ENCODE measurements around the gene ZMYND11. TPM values are rescaled to one million over a fixed set of nuclear protein-coding genes. Genes with fewer than 3 reads are reported as not detected.

ZMYND11 gene
- total and polyA plus RNA-seq, 2 donors (not counting 1 experiment from before 2014, with no cell fraction given) = 17.3 to 50.1 TPM

DNA sequence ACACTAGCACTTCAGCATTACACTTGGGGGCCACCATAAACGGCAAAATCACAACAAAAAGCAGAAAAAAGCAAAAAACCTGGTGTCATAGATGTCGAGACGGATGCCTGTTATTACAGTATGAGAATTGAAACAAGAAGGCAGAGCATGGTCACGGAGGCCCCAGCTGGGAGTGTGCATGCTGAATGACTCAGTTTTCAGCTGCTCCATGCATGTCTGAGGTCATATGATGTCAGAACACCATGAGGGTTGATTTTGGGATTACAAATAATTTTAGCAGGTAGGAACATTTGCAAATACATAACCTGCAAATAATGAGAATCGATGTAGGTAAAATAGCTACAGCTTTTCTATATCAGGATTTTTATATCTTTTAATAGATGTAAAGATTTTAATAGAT is 19.1 kb downstream of the ZMYND11 start:
- H3K27ac ChIP-seq (ENCODE audit: low read length in 2 of 2) = no peak overlapping the region
- no peak overlapping the region for H2AFZ ChIP-seq (ENCODE audit: insufficient read depth, low read depth, low read length, poor library complexity, severe bottlenecking)
- H3K4me2 ChIP-seq (replicated peaks; ENCODE audit: low read depth, low read length, poor library complexity, severe bottlenecking) = no peak overlapping the region
- intact Hi-C loops (cut with micrococcal nuclease) = no loop called here
- H3K9me3 Mint-ChIP-seq (ENCODE audit: insufficient read depth) = no peaks in the 10 kb centered on the region
- no peak for TF ChIP-seq EZH2 (IDR thresholded peaks at IDR 0.05; ENCODE audit: borderline replicate concordance, insufficient read depth, low read depth, low read length, poor library complexity, severe bottlenecking)
- TF ChIP-seq, protein P1, sequence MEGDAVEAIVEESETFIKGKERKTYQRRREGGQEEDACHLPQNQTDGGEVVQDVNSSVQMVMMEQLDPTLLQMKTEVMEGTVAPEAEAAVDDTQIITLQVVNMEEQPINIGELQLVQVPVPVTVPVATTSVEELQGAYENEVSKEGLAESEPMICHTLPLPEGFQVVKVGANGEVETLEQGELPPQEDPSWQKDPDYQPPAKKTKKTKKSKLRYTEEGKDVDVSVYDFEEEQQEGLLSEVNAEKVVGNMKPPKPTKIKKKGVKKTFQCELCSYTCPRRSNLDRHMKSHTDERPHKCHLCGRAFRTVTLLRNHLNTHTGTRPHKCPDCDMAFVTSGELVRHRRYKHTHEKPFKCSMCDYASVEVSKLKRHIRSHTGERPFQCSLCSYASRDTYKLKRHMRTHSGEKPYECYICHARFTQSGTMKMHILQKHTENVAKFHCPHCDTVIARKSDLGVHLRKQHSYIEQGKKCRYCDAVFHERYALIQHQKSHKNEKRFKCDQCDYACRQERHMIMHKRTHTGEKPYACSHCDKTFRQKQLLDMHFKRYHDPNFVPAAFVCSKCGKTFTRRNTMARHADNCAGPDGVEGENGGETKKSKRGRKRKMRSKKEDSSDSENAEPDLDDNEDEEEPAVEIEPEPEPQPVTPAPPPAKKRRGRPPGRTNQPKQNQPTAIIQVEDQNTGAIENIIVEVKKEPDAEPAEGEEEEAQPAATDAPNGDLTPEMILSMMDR (IDR thresholded peaks at IDR 0.05) = no peak
- peaks cover 50% of the 10 kb centered on the region for H3K79me2 ChIP-seq (ENCODE audit: control insufficient read depth, insufficient read depth, low read length)
- H3K4me3 ChIP-seq (ENCODE audit: control extremely low read depth in 1 of 5, extremely low read depth in 1 of 5, insufficient read depth in 1 of 5, low read depth in 2 of 5, low read length in 4 of 5) = no peak overlapping the region
- H3K4me1 ChIP-seq (ENCODE audit: control insufficient read depth in 2 of 2, insufficient read depth in 2 of 2, low read length in 2 of 2) = no peaks in the 10 kb centered on the region
- H3K27me3 ChIP-seq (replicated peaks in 1 of 4; ENCODE audit: control extremely low read depth in 1 of 4, control insufficient read depth in 3 of 4, insufficient read depth in 4 of 4, low read length in 3 of 4) = no peaks in the 10 kb centered on the region
- ATAC-seq (ENCODE audit: low read depth) (no peak), DNase-seq (no peak)
- no peak overlapping the region for H3K27ac Mint-ChIP-seq
- WGBS (ENCODE audit: insufficient coverage) = 85% methylated on average over 3 of the region's 5 CpGs
- ChIA-PET CTCF (no interaction called here), POLR2A (no interaction called here)
- H4K20me1 ChIP-seq (ENCODE audit: control insufficient read depth, insufficient read depth, low read length, poor library complexity, severe bottlenecking) = peaks cover 46% of the 10 kb centered on the region
- no peak overlapping the region for H3K4me3 Mint-ChIP-seq
- no peaks in the 10 kb centered on the region for H3K27me3 Mint-ChIP-seq
- peaks cover 0 to 6% (median 0%) of the 10 kb centered on the region in 3 donors for H3K9me3 ChIP-seq (ENCODE audit: control extremely low read depth in 1 of 3, control insufficient read depth in 2 of 3, insufficient read depth in 1 of 3, low read length in 2 of 3)
- H3K4me1 Mint-ChIP-seq = peaks cover 29% of the 10 kb centered on the region
- H3K9ac ChIP-seq (ENCODE audit: low read length) = no peak overlapping the region
- H3K36me3 ChIP-seq (replicated peaks in 1 of 2; ENCODE audit: control extremely low read depth in 1 of 2, control insufficient read depth in 1 of 2, extremely low read depth in 1 of 2, insufficient read depth in 2 of 2, low read length in 1 of 2) = no peaks in the 10 kb centered on the region

DNA sequence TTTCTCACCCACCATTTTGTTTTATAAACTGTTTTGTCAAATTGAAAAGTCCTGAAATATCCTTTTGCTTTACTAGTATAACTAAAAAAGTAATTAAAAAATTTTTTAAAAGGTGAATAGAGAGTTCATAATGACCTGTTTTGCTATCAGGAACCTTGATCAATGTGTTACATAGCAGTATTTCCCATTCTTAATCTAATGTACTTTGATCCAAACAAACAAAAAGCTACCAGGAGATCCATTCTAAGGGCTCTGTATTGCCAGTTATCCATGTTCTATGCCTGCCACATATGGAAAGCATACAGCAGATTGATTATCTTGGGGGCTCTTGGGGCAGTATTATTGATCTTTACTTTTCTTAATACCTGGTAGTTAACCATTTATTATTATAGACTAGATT is 32.1 kb downstream of the ZMYND11 start:
- POLR2A ChIA-PET = no interaction called here
- TF ChIP-seq, protein P1 (IDR thresholded peaks at IDR 0.05) = no peak
- no peak for TF ChIP-seq EZH2 (IDR thresholded peaks at IDR 0.05; ENCODE audit: borderline replicate concordance, insufficient read depth, low read depth, low read length, poor library complexity, severe bottlenecking)
- DNase-seq (no peak), ATAC-seq (ENCODE audit: low read depth) (no peak)
- H3K4me3 ChIP-seq (ENCODE audit: control extremely low read depth in 1 of 5, extremely low read depth in 1 of 5, insufficient read depth in 1 of 5, low read depth in 2 of 5, low read length in 4 of 5) = no peak overlapping the region
- no peak overlapping the region for H3K9ac ChIP-seq (ENCODE audit: low read length)
- no peaks in the 10 kb centered on the region for H3K4me1 ChIP-seq (ENCODE audit: control insufficient read depth in 2 of 2, insufficient read depth in 2 of 2, low read length in 2 of 2)
- peaks cover 0 to 2% (median 0%) of the 10 kb centered on the region in 3 donors for H3K9me3 ChIP-seq (ENCODE audit: control extremely low read depth in 1 of 3, control insufficient read depth in 2 of 3, insufficient read depth in 1 of 3, low read length in 2 of 3)
- no peak overlapping the region for H2AFZ ChIP-seq (ENCODE audit: insufficient read depth, low read depth, low read length, poor library complexity, severe bottlenecking)
- H3K36me3 ChIP-seq (replicated peaks in 1 of 2; ENCODE audit: control extremely low read depth in 1 of 2, control insufficient read depth in 1 of 2, extremely low read depth in 1 of 2, insufficient read depth in 2 of 2, low read length in 1 of 2) = no peaks in the 10 kb centered on the region
- H3K27me3 ChIP-seq (replicated peaks in 1 of 4; ENCODE audit: control extremely low read depth in 1 of 4, control insufficient read depth in 3 of 4, insufficient read depth in 4 of 4, low read length in 3 of 4) = no peaks in the 10 kb centered on the region
- intact Hi-C loops (cut with micrococcal nuclease) = no loop called here
- Mint-ChIP-seq H3K27ac (no peak overlapping the region), H3K9me3 (ENCODE audit: insufficient read depth) (peaks cover 5% of the 10 kb centered on the region), H3K27me3 (no peaks in the 10 kb centered on the region), H3K4me3 (no peak overlapping the region), H3K4me1 (peaks cover 21% of the 10 kb centered on the region)
- no peak overlapping the region for H3K27ac ChIP-seq (ENCODE audit: low read length in 2 of 2)
- H4K20me1 ChIP-seq (ENCODE audit: control insufficient read depth, insufficient read depth, low read length, poor library complexity, severe bottlenecking) = peaks cover 43% of the 10 kb centered on the region
- no peak overlapping the region for H3K4me2 ChIP-seq (replicated peaks; ENCODE audit: low read depth, low read length, poor library complexity, severe bottlenecking)
- CTCF ChIA-PET = no interaction called here
- peaks cover 39% of the 10 kb centered on the region for H3K79me2 ChIP-seq (ENCODE audit: control insufficient read depth, insufficient read depth, low read length)
